AG09309 (cell line): Measurements from ENCODE around the gene PTBP1.

Source experiments
- DNase-seq: peaks from one replicate; pipeline ENCODE4 v3.0.0-alpha.2; 2010; ENCODE audit warnings: low read depth
- H3K4me3 ChIP-seq: 2 replicates; pipeline ENCODE4 v1.5.1; 2011; ENCODE audit warnings: mild to moderate bottlenecking, low read depth, low read length, moderate library complexity; ENCODE audit not compliant: control insufficient read depth
- TF ChIP-seq, protein P1 (sequence below): IDR thresholded peaks from 2 replicates; pipeline ENCODE4 v1.5.1; 2011; ENCODE audit warnings: mild to moderate bottlenecking, low read depth, low read length, inconsistent platforms; ENCODE audit not compliant: insufficient read depth, control insufficient read depth; ENCODE audit errors: missing control alignments

The PTBP1 gene

DNA sequence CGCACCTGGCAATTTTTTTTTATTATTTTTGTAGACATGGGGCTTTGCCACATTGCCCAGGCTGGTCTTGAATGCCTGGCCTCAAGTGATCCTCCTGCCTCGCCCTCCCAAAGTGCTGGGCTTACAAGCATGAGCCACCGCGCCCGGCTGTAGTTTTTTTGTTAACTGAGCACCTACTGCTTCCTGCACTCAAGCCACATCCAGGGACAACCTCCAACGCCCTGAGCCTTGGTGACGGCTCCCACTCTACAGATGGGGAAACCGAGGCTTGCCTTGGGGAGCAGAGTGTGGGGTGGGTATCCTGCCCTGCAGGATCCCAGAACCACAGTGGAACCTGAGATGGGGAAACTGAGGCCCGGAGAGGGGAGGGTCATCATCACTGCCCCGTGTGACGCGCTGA lies 57.9 kb downstream of the PTBP1 start:
- TF ChIP-seq, protein P1, sequence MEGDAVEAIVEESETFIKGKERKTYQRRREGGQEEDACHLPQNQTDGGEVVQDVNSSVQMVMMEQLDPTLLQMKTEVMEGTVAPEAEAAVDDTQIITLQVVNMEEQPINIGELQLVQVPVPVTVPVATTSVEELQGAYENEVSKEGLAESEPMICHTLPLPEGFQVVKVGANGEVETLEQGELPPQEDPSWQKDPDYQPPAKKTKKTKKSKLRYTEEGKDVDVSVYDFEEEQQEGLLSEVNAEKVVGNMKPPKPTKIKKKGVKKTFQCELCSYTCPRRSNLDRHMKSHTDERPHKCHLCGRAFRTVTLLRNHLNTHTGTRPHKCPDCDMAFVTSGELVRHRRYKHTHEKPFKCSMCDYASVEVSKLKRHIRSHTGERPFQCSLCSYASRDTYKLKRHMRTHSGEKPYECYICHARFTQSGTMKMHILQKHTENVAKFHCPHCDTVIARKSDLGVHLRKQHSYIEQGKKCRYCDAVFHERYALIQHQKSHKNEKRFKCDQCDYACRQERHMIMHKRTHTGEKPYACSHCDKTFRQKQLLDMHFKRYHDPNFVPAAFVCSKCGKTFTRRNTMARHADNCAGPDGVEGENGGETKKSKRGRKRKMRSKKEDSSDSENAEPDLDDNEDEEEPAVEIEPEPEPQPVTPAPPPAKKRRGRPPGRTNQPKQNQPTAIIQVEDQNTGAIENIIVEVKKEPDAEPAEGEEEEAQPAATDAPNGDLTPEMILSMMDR: no peak
- no peak overlapping the region for H3K4me3 ChIP-seq

DNA sequence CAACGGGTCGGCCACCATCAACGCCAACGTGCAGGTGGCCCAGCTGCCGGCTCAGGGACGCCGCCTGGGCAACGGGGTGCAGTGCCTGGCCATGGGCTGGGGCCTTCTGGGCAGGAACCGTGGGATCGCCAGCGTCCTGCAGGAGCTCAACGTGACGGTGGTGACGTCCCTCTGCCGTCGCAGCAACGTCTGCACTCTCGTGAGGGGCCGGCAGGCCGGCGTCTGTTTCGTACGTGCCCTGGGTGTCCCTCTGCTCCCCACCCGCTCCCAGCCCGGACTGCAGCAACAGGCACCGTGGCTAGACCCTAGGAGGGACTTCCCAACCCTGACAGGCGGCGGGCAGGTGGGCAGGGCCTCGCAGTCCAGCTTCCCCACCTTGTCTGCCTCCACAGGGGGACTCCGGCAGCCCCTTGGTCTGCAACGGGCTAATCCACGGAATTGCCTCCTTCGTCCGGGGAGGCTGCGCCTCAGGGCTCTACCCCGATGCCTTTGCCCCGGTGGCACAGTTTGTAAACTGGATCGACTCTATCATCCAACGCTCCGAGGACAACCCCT lies 58.4 kb downstream of the PTBP1 start:
- no peak for DNase-seq
- TF ChIP-seq, protein P1: no peak
- H3K4me3 ChIP-seq: no peak overlapping the region

More for the DNA sequence above, 57.9 kb downstream of the PTBP1 start:
- no peak for DNase-seq

DNA sequence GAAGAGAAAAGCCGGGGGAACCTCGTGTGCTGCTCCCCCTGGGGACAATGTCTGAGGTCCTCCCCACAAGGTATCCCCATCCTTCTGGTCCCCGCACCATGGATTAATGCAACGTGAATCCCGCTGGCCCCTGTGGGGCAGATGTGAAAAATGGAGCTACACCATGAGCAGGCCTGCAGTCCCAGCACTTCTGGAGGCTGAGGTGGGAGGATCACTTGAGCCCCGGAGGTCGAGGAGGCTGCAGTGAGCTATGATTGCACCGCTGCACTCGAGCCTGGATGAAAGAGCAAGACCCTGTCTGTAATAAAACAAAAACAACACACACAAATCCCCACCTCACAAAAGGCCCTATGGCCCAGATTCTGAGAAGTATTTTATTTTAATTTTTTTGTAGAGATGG lies 61.0 kb downstream of the PTBP1 start:
- no peak overlapping the region for H3K4me3 ChIP-seq
- TF ChIP-seq, protein P1: no peak
- no peak for DNase-seq

DNA sequence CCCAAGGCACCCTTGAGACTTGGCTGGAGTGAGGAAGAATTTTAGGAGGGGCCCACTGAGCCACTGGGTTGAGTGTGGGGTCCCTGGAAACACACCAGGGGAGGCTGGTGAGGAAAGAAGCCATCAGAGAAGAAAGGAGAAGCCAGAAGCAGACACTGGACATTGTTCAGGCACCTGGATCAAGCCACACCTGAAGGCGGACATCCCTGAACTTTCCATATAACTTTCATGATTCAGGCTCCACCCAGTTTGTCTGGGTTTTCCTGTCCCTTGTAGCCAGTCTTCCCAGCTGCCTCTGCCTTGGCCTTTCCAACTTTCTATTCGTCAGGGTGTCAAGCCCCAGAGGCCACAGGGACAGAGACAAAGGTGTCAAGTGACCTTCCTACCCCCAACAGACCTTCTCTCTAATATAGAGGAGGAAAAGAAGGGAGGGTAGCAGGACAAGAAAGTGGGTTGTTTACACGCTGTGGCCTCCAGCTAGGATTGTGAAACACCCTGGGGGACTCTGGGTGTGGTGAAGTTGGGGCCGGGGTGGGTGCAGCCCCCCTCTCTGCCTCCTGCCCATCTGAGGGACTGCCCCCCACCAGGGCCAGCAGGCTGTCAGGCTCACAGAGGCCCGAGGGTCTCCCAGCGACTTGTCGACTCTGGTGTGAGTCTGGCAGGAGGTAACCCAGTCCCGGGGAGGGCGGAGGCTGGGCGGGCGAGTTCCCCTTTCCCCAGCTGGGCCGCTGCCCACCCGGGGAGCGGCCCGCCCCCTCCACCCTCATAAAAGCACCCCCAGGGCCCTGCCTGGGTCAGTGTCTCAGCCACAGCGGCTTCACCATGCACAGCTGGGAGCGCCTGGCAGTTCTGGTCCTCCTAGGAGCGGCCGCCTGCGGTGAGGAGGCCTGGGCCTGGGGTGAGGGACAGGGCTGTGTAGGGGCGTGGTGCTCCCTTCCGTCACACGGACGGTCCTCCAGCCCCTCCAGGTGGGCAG lies 61.9 kb downstream of the PTBP1 start, which contains the start of gene CFD:
CFD (plus strand) TSS at position 797 of the 976 bp plus-strand sequence; CDS start at position 823, 26 bp downstream.
- TF ChIP-seq, protein P1: no peak
- DNase-seq: no peak
- peak within 1 kb of the TSS; percentile 33 for H3K4me3 ChIP-seq

DNA sequence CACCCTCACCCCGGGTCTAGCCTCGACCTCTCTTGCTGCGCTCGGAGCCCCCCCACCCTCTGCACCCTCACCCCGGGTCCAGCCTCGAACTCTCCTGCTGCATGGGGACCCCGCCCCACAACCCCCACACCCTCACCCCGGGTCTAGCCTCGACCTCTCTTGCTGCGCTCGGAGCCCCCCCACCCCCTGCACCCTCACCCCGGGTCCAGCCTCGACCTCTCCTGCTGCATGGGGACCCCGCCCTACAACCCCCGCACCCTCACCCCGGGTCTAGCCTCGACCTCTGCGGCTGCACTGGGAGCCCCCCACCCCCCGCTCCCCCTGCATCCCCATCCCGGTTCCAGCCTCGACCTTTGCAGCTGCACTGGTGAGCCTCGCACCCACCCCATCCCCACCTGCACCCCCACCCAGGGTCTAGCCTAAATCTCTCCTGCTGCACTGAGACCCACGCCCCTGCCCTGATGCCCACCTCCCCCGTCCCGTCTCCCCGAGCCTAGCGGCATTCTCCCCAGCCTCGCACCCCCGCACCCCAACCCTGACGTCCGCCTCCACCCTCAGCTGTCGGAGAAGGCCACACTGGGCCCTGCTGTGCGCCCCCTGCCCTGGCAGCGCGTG lies 64.0 kb downstream of the PTBP1 start:
- DNase-seq: no peak
- H3K4me3 ChIP-seq: no peak overlapping the region; the same call in 1 of the 2 replicates

More for the DNA sequence above, 64.0 kb downstream of the PTBP1 start:
- TF ChIP-seq, protein P1: no peak
